Gastrocnemius medialis (tissue), 4 donors: ENCODE results near the gene METTL16.

Experiments used
- CTCF ChIP-seq, 5 experiments: fragments of 450-650 bp in 3 of 5; fragments of 200-600 bp in 2 of 5; sonication (generic) in 2 of 5; IDR thresholded peaks in 4 of 5; conservative IDR thresholded peaks in 1 of 5; 1 replicate in 4 of 5; 2 replicates in 1 of 5; pipeline ENCODE4 v1.5.1; 2016 to 2019; ENCODE audit warnings: antibody characterized with exemption in 5 of 5, mild to moderate bottlenecking in 3 of 5, moderate library complexity in 3 of 5
- POLR2A ChIP-seq, 2 donors: fragments of 450-650 bp; IDR thresholded peaks; one replicate each; pipeline ENCODE4 v1.6.1; 2017; ENCODE audit warnings: antibody characterized with exemption in 2 of 2, mild to moderate bottlenecking in 2 of 2, moderate library complexity in 2 of 2

- TF ChIP-seq CTCF (IDR thresholded peaks at IDR 0.05 in 4 of 5, conservative IDR thresholded peaks at IDR 0.05 in 1 of 5), result no peak
- TF ChIP-seq POLR2A (IDR thresholded peaks at IDR 0.05), result no peak
Measured at GRCh38 chr17:2532146-2532720, 20.5 kb upstream of the METTL16 start.
